Muscle layer of duodenum (tissue), 2 donors: ENCODE results near the gene PPP1CC.
"Not testable (repeated sequence)": the region's sequence is repeated elsewhere in the genome, so short reads cannot be mapped to it uniquely, and the experiment has no call there.

ENCODE experiments used
- H3K27ac ChIP-seq: one replicate; pipeline ENCODE4 v1.7.0; 2013; ENCODE audit warnings: mild to moderate bottlenecking, low read length
- H3K27me3 ChIP-seq: one replicate; pipeline ENCODE4 v1.7.0; 2013; ENCODE audit warnings: low read depth, mild to moderate bottlenecking, control low read depth, low read length
- H3K36me3 ChIP-seq, 2 donors: one replicate each; pipeline ENCODE4 v1.7.0; 2013; ENCODE audit warnings: low read length in 2 of 2, control low read depth in 1 of 2, mild to moderate bottlenecking in 1 of 2; ENCODE audit not compliant: insufficient read depth in 2 of 2, control insufficient read depth in 1 of 2
- H3K4me1 ChIP-seq, 2 donors: one replicate each; pipeline ENCODE4 v1.7.0; 2013; ENCODE audit warnings: low read length in 2 of 2, mild to moderate bottlenecking in 2 of 2, control low read depth in 1 of 2, moderate library complexity in 1 of 2; ENCODE audit not compliant: insufficient read depth in 2 of 2, control insufficient read depth in 1 of 2
- H3K4me3 ChIP-seq, 2 donors: one replicate each; pipeline ENCODE4 v1.7.0; 2013; ENCODE audit warnings: low read length in 2 of 2, low read depth in 1 of 2, mild to moderate bottlenecking in 1 of 2
- H3K9me3 ChIP-seq, 2 donors: one replicate each; pipeline ENCODE4 v1.7.0; 2013; ENCODE audit warnings: low read length in 2 of 2, control low read depth in 1 of 2, mild to moderate bottlenecking in 1 of 2; ENCODE audit not compliant: control insufficient read depth in 1 of 2
- donor health status: healthy.

The PPP1CC gene

GRCh38 chr12:110739488-110739887, 3.2 kb downstream of the PPP1CC start:
- H3K27ac ChIP-seq, result no peak overlapping the region
- peaks cover 21 to 49% of the 10 kb centered on the region in 2 donors for H3K4me1 ChIP-seq
- H3K9me3 ChIP-seq, result no peaks in the 10 kb centered on the region
- no peaks in the 10 kb centered on the region for H3K27me3 ChIP-seq
- no peaks in the 10 kb centered on the region for H3K36me3 ChIP-seq
- peak overlapping the region; percentile 45 to 47 for H3K4me3 ChIP-seq

- H3K27me3 ChIP-seq, result no peaks in the 10 kb centered on the region
- no peak overlapping the region for H3K4me3 ChIP-seq
- H3K27ac ChIP-seq, result no peak overlapping the region
- no peaks in the 10 kb centered on the region for H3K9me3 ChIP-seq
- peaks cover 17 to 51% of the 10 kb centered on the region in 2 donors for H3K4me1 ChIP-seq
- no peaks in the 10 kb centered on the region for H3K36me3 ChIP-seq
Observed at GRCh38 chr12:110737532-110737931, 5.2 kb downstream of the PPP1CC start.

- not testable (repeated sequence) for H3K4me3 ChIP-seq, H3K9me3 ChIP-seq, H3K36me3 ChIP-seq, H3K27ac ChIP-seq, H3K27me3 ChIP-seq
- H3K4me1 ChIP-seq, result peaks cover 17 to 53% of the 10 kb centered on the region in 2 donors
Observed at GRCh38 chr12:110737016-110737415, 5.7 kb downstream of the PPP1CC start.

- Histone ChIP-seq H3K4me3 (no peak overlapping the region), H3K27ac (no peak overlapping the region), H3K36me3 (peaks cover 16 to 18% of the 10 kb centered on the region in 2 donors), H3K27me3 (no peaks in the 10 kb centered on the region), H3K4me1 (peaks cover 4 to 35% of the 10 kb centered on the region in 2 donors), H3K9me3 (no peaks in the 10 kb centered on the region)
Observed at GRCh38 chr12:110733900-110734299, 8.8 kb downstream of the PPP1CC start.

- no peak overlapping the region for H3K4me3 ChIP-seq
- H3K36me3 ChIP-seq, result peaks cover 21 to 24% of the 10 kb centered on the region in 2 donors
- H3K4me1 ChIP-seq, result peaks cover 4 to 29% of the 10 kb centered on the region in 2 donors
- no peaks in the 10 kb centered on the region for H3K9me3 ChIP-seq
- H3K27ac ChIP-seq, result no peak overlapping the region
- H3K27me3 ChIP-seq, result no peaks in the 10 kb centered on the region
Observed at GRCh38 chr12:110733089-110733715, 9.5 kb downstream of the PPP1CC start.

GRCh38 chr12:110732572-110732971, 10.1 kb downstream of the PPP1CC start:
- H3K4me3 ChIP-seq, result no peak overlapping the region
- H3K27ac ChIP-seq, result no peak overlapping the region
- no peaks in the 10 kb centered on the region for H3K9me3 ChIP-seq
- H3K4me1 ChIP-seq, result peaks cover 4 to 23% of the 10 kb centered on the region in 2 donors
- no peaks in the 10 kb centered on the region for H3K27me3 ChIP-seq
- H3K36me3 ChIP-seq, result peaks cover 24% of the 10 kb centered on the region in 2 donors

- H3K27ac ChIP-seq, result no peak overlapping the region
- no peaks in the 10 kb centered on the region for H3K27me3 ChIP-seq
- H3K4me1 ChIP-seq, result peaks cover 4 to 21% of the 10 kb centered on the region in 2 donors
- H3K36me3 ChIP-seq, result peaks cover 29 to 34% of the 10 kb centered on the region in 2 donors
- H3K4me3 ChIP-seq, result no peak overlapping the region
- H3K9me3 ChIP-seq, result no peaks in the 10 kb centered on the region
Observed at GRCh38 chr12:110731479-110731878, 11.2 kb downstream of the PPP1CC start.

- H3K4me1 ChIP-seq, result peaks cover under 1 to 10% of the 10 kb centered on the region in 2 donors
- peaks cover 48 to 59% of the 10 kb centered on the region in 2 donors for H3K36me3 ChIP-seq
- H3K27me3 ChIP-seq, result no peaks in the 10 kb centered on the region
- no peak overlapping the region for H3K4me3 ChIP-seq
- H3K27ac ChIP-seq, result peak overlapping the region; percentile 8
- H3K9me3 ChIP-seq, result no peaks in the 10 kb centered on the region
Observed at GRCh38 chr12:110728628-110729027, 14.1 kb downstream of the PPP1CC start.

- Histone ChIP-seq H3K36me3 (peaks cover 54 to 77% of the 10 kb centered on the region in 2 donors), H3K4me3 (no peak overlapping the region), H3K4me1 (no peaks in the 10 kb centered on the region), H3K9me3 (no peaks in the 10 kb centered on the region), H3K27me3 (no peaks in the 10 kb centered on the region), H3K27ac (no peak overlapping the region)
Observed at GRCh38 chr12:110726708-110727369, 15.9 kb downstream of the PPP1CC start.

- Histone ChIP-seq H3K36me3 (peaks cover 56 to 85% of the 10 kb centered on the region in 2 donors), H3K9me3 (no peaks in the 10 kb centered on the region), H3K27ac (no peak overlapping the region), H3K4me3 (no peak overlapping the region), H3K4me1 (no peaks in the 10 kb centered on the region), H3K27me3 (no peaks in the 10 kb centered on the region)
Observed at GRCh38 chr12:110726028-110726427, 16.7 kb downstream of the PPP1CC start.

GRCh38 chr12:110725267-110725666, 17.4 kb downstream of the PPP1CC start:
- peaks cover 56 to 89% of the 10 kb centered on the region in 2 donors for H3K36me3 ChIP-seq
- no peaks in the 10 kb centered on the region for H3K9me3 ChIP-seq
- H3K4me3 ChIP-seq, result no peak overlapping the region
- no peaks in the 10 kb centered on the region for H3K4me1 ChIP-seq
- H3K27me3 ChIP-seq, result no peaks in the 10 kb centered on the region
- H3K27ac ChIP-seq, result no peak overlapping the region
